Neutrophil (primary cell): Measurements from ENCODE around the gene PFKL.

Experiments
- H3K27ac ChIP-seq: fragments of 200-600 bp; sonication (generic); 2 replicates; pipeline ENCODE4 v1.5.1; 2016; ENCODE audit warnings: mild to moderate bottlenecking, moderate library complexity
- H3K27me3 ChIP-seq: fragments of 200-600 bp; sonication (generic); 2 replicates; pipeline ENCODE4 v1.6.0; 2016; ENCODE audit warnings: mild to moderate bottlenecking
- H3K36me3 ChIP-seq: fragments of 200-600 bp; sonication (generic); 2 replicates; pipeline ENCODE4 v1.5.1; 2017
- H3K4me1 ChIP-seq, 2 experiments: fragments of 200-600 bp in 1 of 2; sonication (generic) in 1 of 2; 1 replicate in 1 of 2; 2 replicates in 1 of 2; pipeline versions ENCODE4 v1.5.1 to v1.6.1; 2013 to 2016; ENCODE audit warnings: low read depth in 1 of 2, low read length in 1 of 2, mild to moderate bottlenecking in 1 of 2, moderate library complexity in 1 of 2; ENCODE audit not compliant: control insufficient read depth in 1 of 2, insufficient read depth in 1 of 2
- H3K4me3 ChIP-seq, 2 experiments: fragments of 200-600 bp in 1 of 2; sonication (generic) in 1 of 2; 1 replicate in 1 of 2; 2 replicates in 1 of 2; pipeline ENCODE4 v1.5.1; 2013 to 2016; ENCODE audit warnings: low read depth in 1 of 2, low read length in 1 of 2, mild to moderate bottlenecking in 1 of 2, moderate library complexity in 1 of 2
- H3K9me3 ChIP-seq: fragments of 200-600 bp; sonication (generic); 2 replicates; pipeline ENCODE4 v1.5.1; 2016
- CTCF ChIP-seq: fragments of 200-600 bp; sonication (generic); IDR thresholded peaks from 2 replicates; pipeline ENCODE4 v1.5.1; 2016; ENCODE audit warnings: antibody characterized with exemption

The PFKL gene

GRCh38 chr21:44310628-44311507 is 11.0 kb downstream of the PFKL start:
- Histone ChIP-seq H3K4me1 (no peaks in the 10 kb centered on the region), H3K4me3 (no peak overlapping the region), H3K9me3 (no peaks in the 10 kb centered on the region), H3K36me3 (peaks cover 80% of the 10 kb centered on the region), H3K27me3 (no peaks in the 10 kb centered on the region), H3K27ac (no peak overlapping the region)
- no peak for TF ChIP-seq CTCF

GRCh38 chr21:44312089-44312488 is 12.2 kb downstream of the PFKL start:
- Histone ChIP-seq H3K9me3 (no peaks in the 10 kb centered on the region), H3K4me1 (no peaks in the 10 kb centered on the region), H3K36me3 (peaks cover 88% of the 10 kb centered on the region), H3K27ac (no peak overlapping the region), H3K4me3 (no peak overlapping the region), H3K27me3 (no peaks in the 10 kb centered on the region)
- no peak for TF ChIP-seq CTCF

- H3K36me3 ChIP-seq, result peaks cover 88% of the 10 kb centered on the region
Observed at GRCh38 chr21:44312716-44313115, 12.9 kb downstream of the PFKL start.

GRCh38 chr21:44313451-44313850 is 13.6 kb downstream of the PFKL start:
- Histone ChIP-seq H3K36me3 (peaks cover 93% of the 10 kb centered on the region), H3K4me3 (no peak overlapping the region), H3K27me3 (no peaks in the 10 kb centered on the region), H3K4me1 (no peaks in the 10 kb centered on the region), H3K27ac (no peak overlapping the region), H3K9me3 (no peaks in the 10 kb centered on the region)
- TF ChIP-seq CTCF, result no peak

More at GRCh38 chr21:44312716-44313115, 12.9 kb downstream of the PFKL start:
- no peaks in the 10 kb centered on the region for H3K9me3 ChIP-seq
- no peak overlapping the region for H3K27ac ChIP-seq
- H3K27me3 ChIP-seq, result no peaks in the 10 kb centered on the region
- no peak for TF ChIP-seq CTCF
- H3K4me3 ChIP-seq, result no peak overlapping the region
- no peaks in the 10 kb centered on the region for H3K4me1 ChIP-seq

GRCh38 chr21:44314128-44314527 is 14.3 kb downstream of the PFKL start:
- TF ChIP-seq CTCF, result no peak
- Histone ChIP-seq H3K27ac (no peak overlapping the region), H3K36me3 (peaks cover 94% of the 10 kb centered on the region), H3K4me3 (no peak overlapping the region), H3K4me1 (no peaks in the 10 kb centered on the region), H3K9me3 (no peaks in the 10 kb centered on the region), H3K27me3 (no peaks in the 10 kb centered on the region)
